ENCODE results near the gene MED13L. TPM values are rescaled to one million over a fixed set of nuclear protein-coding genes. Genes with fewer than 3 reads are reported as not detected.

MED13L gene
- total RNA-seq, 3 donors from 2014 or later = 248 to 387 (median 279) TPM

DNA sequence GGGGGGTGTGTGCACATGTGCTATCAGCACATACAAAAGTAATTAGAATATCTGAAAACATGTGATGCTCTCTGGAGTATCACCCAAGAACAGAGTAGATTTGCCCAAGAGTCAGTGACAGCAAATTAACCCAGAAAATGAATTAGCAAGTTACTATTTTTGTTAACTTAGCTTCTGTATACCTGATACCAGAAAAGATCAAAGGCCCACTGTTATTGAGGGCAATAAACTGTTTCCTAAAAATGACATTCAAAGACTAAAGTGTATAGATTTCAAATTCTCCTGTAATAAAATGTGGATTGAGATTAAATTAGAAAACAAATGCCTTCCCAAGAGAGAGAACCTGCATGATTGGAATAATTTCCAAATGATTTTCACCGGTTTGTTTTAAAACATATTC is 184.7 kb downstream of the MED13L start:
- intact Hi-C loops (cut with DNase I; ENCODE audit: low total_unique reads) = no loop called here
- TF ChIP-seq POLR2AphosphoS5 (IDR thresholded peaks at IDR 0.05) (no peak), POLR2A (IDR thresholded peaks at IDR 0.05) (no peak)
- TF ChIP-seq, protein P1, sequence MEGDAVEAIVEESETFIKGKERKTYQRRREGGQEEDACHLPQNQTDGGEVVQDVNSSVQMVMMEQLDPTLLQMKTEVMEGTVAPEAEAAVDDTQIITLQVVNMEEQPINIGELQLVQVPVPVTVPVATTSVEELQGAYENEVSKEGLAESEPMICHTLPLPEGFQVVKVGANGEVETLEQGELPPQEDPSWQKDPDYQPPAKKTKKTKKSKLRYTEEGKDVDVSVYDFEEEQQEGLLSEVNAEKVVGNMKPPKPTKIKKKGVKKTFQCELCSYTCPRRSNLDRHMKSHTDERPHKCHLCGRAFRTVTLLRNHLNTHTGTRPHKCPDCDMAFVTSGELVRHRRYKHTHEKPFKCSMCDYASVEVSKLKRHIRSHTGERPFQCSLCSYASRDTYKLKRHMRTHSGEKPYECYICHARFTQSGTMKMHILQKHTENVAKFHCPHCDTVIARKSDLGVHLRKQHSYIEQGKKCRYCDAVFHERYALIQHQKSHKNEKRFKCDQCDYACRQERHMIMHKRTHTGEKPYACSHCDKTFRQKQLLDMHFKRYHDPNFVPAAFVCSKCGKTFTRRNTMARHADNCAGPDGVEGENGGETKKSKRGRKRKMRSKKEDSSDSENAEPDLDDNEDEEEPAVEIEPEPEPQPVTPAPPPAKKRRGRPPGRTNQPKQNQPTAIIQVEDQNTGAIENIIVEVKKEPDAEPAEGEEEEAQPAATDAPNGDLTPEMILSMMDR (IDR thresholded peaks at IDR 0.05) = no peak
- DNase-seq (ENCODE audit: low spot score in 2 of 2) = no peak
- Histone ChIP-seq H3K4me3 (no peak overlapping the region), H3K36me3 (no peaks in the 10 kb centered on the region), H3K27ac (no peak overlapping the region), H3K4me1 (peaks cover 0 to 3% of the 10 kb centered on the region in 2 donors), H3K27me3 (no peaks in the 10 kb centered on the region), H3K9me3 (no peaks in the 10 kb centered on the region)

DNA sequence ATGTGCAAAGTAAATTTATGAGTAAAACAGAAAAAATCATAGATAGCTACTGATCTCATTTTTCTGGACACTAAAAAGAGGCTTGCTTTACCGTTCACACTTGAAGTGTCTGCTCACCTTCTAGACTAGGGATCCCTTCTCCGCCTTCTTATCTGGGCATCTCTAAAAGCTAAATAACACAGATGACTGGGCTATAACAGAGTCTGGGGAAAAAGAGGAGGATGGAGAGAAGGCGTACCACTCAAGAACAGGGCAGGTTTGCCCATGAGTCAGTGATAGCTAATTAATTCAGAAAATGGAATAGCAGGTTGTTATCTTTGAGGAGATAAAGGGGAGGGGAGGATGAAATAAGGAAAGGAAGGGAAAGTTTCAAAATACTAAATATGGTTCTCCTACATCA is 185.3 kb downstream of the MED13L start:
- Histone ChIP-seq H3K4me3 (no peak overlapping the region), H3K36me3 (no peaks in the 10 kb centered on the region), H3K27me3 (no peaks in the 10 kb centered on the region), H3K27ac (no peak overlapping the region), H3K4me1 (peaks cover 0 to 3% of the 10 kb centered on the region in 2 donors), H3K9me3 (no peaks in the 10 kb centered on the region)
- TF ChIP-seq POLR2AphosphoS5 (IDR thresholded peaks at IDR 0.05) (no peak), POLR2A (IDR thresholded peaks at IDR 0.05) (no peak)
- TF ChIP-seq, protein P1 (IDR thresholded peaks at IDR 0.05) = no peak
- intact Hi-C loops (cut with DNase I; ENCODE audit: low total_unique reads) = no loop called here
- DNase-seq (ENCODE audit: low spot score in 2 of 2) = no peak

DNA sequence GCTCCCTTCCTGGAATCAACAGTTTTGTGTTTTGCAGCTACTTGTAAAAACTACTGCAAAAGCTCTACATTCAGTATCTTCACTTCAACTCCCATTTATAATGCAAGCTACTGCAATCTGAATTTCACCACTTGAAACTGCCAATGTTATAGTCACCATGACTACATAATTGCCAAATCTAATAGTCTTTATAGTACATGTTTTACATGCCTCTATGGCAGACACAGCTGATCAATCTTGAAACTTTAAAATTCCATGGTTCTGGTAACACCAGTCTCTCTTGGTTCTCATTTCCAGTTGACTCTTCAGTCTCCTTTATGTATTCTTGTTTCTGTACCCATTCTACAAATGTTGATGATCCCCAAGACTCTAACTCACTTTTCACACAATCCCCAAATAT is 185.9 kb downstream of the MED13L start:
- Histone ChIP-seq H3K4me1 (peaks cover 0 to 3% of the 10 kb centered on the region in 2 donors), H3K4me3 (no peak overlapping the region), H3K9me3 (no peaks in the 10 kb centered on the region), H3K36me3 (no peaks in the 10 kb centered on the region), H3K27me3 (no peaks in the 10 kb centered on the region), H3K27ac (no peak overlapping the region)
- TF ChIP-seq POLR2A (IDR thresholded peaks at IDR 0.05) = no peak
- TF ChIP-seq POLR2AphosphoS5 (IDR thresholded peaks at IDR 0.05) = no peak
- TF ChIP-seq, protein P1 (IDR thresholded peaks at IDR 0.05) = no peak
- DNase-seq (ENCODE audit: low spot score in 2 of 2) = no peak
- intact Hi-C loops (cut with DNase I; ENCODE audit: low total_unique reads) = no loop called here

GRCh38 chr12:116090516-116090915 is 187.0 kb downstream of the MED13L start:
- Histone ChIP-seq H3K4me1 (peaks cover 0 to 3% of the 10 kb centered on the region in 2 donors), H3K36me3 (no peaks in the 10 kb centered on the region), H3K27me3 (no peaks in the 10 kb centered on the region), H3K27ac (no peak overlapping the region), H3K9me3 (no peaks in the 10 kb centered on the region), H3K4me3 (no peak overlapping the region)
- no peak for DNase-seq (ENCODE audit: low spot score in 2 of 2)
- no peak for TF ChIP-seq POLR2A (IDR thresholded peaks at IDR 0.05)
- TF ChIP-seq, protein P1 (IDR thresholded peaks at IDR 0.05) = no peak
- no peak for TF ChIP-seq POLR2AphosphoS5 (IDR thresholded peaks at IDR 0.05)
- intact Hi-C loops (cut with DNase I; ENCODE audit: low total_unique reads) = no loop called here

GRCh38 chr12:116089080-116089479 is 188.4 kb downstream of the MED13L start:
- H3K9me3 ChIP-seq = no peaks in the 10 kb centered on the region
- no peaks in the 10 kb centered on the region for H3K27me3 ChIP-seq
- intact Hi-C loops (cut with DNase I; ENCODE audit: low total_unique reads) = no loop called here
- no peak overlapping the region for H3K4me3 ChIP-seq
- TF ChIP-seq, protein P1 (IDR thresholded peaks at IDR 0.05) = no peak
- peaks cover 0 to 3% of the 10 kb centered on the region in 2 donors for H3K4me1 ChIP-seq
- H3K27ac ChIP-seq = no peak overlapping the region
- no peaks in the 10 kb centered on the region for H3K36me3 ChIP-seq
- no peak for DNase-seq (ENCODE audit: low spot score in 2 of 2)

Measured in breast epithelium (tissue), 4 donors.